Heart left ventricle (tissue), 13 donors: ENCODE results near the gene CABLES1.

Source experiments
- POLR2A ChIP-seq, 2 donors: fragments of 450-650 bp; IDR thresholded peaks; one replicate each; pipeline ENCODE4 v1.6.1; 2017; ENCODE audit warnings: antibody characterized with exemption in 2 of 2, mild to moderate bottlenecking in 2 of 2, moderate library complexity in 2 of 2
- TF ChIP-seq, protein P1 (sequence below), 12 donors: fragments of 200-600 bp; sonication (generic) in 4 of 12; IDR thresholded peaks; one replicate each; pipeline versions ENCODE4 v1.5.0 to v1.8.0; 2018 to 2022; ENCODE audit warnings: antibody characterized with exemption in 12 of 12, mild to moderate bottlenecking in 5 of 12
- donor health status: ischemic (EF 13 %, LVEDD 7.1; RV severe dilation, severe dysfunction).
- donor health status: DM: no; HTN: yes; CAD: no.
- donor health status: DM: no; HTN: no; CAD: no.
- donor health status: ischemic (EF 25% LVEDD 6.9; RV normal size, moderate dysfunction).
- donor health status: ischemic (EF 25% LVEDD 5.7; RV mildly dilated, moderate dysfunction).
- donor health status: ischemic (EF 35%, LVEDD 5.7; RV mildly dilated, moderate dysfunction).
- donor health status: nonischemic (EF 11% LVEDD 7.7; RV severe dilation, severe dysfunction).
- donor health status: DM: yes; HTN: yes; CAD: no.
- donor health status: PGD.
- donor health status: ischemic (EF 29% LVEDD 5.4; RV normal size, mild dysfunction).
- donor health status: nonischemic (EF 23%, LVEDD 6.1; RV moderate dilation, normal function).

DNA sequence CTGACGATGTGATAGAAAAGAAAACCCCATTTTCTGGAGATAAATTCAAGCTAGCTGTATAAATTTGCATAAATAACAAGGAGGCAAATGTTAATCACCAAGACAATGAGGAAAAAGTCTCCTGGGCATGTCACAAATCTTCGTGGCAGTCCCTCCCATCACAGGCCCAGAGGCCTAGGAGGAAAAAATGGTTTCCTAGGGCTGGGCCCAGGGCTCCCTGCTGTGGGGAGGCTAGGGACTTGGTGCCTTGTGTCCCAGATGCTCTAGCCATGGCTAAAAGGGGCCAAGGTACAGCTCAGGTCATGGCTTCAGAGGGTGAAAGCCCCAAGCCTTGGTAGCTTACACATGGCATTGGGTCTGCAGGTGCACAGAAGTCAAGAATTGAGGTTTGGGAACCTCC lies 134.6 kb downstream of the CABLES1 start:
- no peak for TF ChIP-seq POLR2A (IDR thresholded peaks at IDR 0.05)
- TF ChIP-seq, protein P1, sequence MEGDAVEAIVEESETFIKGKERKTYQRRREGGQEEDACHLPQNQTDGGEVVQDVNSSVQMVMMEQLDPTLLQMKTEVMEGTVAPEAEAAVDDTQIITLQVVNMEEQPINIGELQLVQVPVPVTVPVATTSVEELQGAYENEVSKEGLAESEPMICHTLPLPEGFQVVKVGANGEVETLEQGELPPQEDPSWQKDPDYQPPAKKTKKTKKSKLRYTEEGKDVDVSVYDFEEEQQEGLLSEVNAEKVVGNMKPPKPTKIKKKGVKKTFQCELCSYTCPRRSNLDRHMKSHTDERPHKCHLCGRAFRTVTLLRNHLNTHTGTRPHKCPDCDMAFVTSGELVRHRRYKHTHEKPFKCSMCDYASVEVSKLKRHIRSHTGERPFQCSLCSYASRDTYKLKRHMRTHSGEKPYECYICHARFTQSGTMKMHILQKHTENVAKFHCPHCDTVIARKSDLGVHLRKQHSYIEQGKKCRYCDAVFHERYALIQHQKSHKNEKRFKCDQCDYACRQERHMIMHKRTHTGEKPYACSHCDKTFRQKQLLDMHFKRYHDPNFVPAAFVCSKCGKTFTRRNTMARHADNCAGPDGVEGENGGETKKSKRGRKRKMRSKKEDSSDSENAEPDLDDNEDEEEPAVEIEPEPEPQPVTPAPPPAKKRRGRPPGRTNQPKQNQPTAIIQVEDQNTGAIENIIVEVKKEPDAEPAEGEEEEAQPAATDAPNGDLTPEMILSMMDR (IDR thresholded peaks at IDR 0.05) = no peak
